SIG-M5 (cell line): ENCODE results near the gene TMEM87B.

Source experiments
- DNase-seq: peaks from one replicate; lab custom pipeline; 2025; lab: John Stamatoyannopoulos, UW

The TMEM87B gene

DNA sequence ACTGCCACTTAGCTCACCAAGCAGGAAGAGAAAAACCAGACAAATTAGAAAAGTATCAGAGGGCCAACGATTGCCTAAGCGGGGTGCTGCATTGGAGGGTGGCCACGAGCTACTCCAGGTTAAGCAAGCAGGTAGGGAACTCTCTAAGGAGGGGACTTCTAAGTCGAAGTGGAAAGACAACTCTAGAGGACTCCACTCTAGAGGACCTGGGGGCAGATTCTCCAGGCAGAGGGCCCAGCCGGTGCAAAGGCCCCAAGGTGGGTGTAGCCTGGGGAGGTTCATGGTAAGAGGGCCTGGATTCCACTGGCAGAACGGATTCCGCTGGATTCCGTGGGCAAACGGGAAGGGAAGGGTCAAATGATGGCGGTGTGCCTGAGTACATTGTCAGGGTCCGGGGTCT, 95.8 kb downstream of the TMEM87B start:
- no peak for DNase-seq

DNA sequence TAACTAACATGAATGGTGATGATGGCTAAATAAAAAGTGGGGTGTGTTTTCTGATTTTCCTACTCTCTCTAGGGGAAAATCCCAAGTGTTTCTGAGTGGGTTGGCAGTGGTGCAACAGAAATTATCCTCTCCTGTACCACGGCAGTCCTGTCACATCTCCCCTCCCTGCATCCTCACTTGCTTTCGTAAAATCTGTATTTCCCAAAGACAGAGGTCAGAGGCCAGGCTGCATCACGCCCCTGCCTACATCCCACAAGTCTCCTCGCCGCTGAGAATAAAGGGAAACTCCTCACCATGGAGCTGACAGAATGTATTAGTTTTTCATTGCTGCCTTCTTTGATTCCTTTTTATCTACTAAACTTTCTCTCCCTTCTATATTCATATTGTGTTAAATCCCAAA, 96.2 kb downstream of the TMEM87B start:
- DNase-seq: no peak

DNA sequence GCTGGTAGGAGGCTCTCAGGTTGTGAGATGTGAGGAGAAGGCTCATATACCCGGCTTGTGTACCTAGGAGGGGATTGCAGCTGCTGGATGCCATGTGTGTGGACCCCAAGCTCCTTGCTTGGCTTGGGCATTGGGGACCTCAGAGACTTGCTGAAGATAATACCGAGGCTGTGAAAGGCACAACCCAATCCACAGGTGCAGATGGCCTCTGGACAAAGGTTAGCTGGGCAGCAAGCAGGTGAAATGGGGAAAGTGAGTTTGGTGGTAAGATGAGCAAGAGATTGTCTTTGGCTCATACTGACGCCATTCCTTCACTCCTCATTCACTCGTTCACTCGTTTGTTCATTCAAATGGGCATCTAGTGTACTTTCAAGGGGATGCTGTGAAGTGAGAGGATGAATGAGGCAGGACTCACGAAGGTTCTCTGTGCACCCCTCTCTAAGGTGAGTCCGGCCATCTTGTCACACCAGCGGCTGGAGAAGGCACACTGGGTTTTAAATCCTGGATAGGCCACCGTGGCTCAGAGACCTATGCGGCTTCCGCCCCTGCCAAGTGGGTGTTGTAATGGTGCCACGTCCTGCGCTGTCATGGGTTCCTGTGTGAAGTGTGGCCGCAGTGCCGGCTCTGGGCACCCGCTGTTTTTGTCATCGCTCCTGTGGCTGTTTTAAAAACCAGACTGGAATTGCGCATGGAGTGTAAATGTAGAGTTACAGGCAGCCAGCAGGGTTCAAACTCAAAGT, 96.8 kb downstream of the TMEM87B start:
- no peak for DNase-seq

DNA sequence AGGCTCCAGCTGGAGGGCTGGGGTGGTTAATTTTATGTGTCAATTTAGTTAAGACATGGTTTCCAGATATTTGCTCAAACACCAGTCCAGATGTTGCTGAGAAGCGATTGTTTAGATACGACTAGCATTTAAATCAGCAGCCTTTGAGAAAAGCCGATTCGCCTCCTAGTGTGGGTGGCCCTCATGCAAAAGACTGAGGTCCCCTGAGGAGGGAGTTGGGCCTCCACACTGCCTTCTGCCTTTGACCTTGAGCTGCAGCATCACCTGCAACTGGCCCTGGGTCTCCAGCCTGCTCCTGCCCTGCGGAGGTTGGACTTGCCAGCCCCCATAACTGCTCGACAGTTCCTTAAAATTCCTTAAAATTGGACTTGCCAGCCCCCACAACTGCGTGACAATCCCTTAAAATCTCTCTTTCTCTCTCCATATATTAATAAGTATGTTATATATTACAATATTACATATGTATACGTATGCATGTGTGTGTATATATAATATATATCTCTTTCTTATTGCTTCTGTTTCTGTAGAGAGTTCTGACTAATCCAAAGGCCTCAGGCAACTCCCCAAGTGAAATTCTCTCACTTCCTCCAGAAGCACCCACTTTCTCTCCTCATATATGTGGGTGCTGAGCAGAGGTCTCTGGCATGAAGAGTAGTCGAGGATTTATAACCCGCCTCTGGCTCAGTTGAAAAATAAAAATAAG, 97.6 kb downstream of the TMEM87B start:
- DNase-seq: no peak

DNA sequence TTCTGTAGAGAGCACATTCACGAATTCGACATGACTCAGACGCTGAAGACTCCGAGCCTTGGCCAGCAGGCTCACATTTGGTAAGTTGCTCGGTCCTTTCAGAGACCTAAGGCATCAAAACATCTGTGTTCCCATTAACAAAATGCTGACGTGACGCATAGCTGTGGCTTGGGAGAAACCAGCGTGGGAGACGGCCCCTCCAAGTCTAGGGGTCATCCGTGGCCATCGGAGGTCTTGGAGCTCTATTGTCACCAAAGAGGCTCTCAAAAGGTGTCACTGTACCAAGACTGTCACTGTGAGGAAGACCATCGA, 98.1 kb downstream of the TMEM87B start:
- DNase-seq: no peak

DNA sequence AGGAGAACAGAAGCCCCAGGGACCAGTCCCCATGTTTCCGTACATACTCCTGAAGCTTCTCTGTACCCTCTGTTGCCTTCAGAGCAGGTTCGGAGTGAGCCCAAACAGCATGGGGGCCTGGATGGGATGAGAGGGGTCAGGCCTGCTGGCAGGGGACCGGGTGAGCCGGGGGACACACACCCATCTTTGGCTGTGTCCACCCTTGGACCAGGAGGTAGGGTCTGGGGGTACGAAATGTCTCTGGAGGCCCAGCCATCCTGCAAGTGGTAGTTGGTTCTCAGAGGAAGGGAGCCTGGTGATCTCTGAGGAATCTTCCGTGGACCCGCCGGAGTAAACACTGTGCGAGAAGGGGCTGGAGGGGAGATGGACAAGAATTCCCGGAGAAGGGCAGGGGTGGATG, 98.4 kb downstream of the TMEM87B start:
- no peak for DNase-seq

DNA sequence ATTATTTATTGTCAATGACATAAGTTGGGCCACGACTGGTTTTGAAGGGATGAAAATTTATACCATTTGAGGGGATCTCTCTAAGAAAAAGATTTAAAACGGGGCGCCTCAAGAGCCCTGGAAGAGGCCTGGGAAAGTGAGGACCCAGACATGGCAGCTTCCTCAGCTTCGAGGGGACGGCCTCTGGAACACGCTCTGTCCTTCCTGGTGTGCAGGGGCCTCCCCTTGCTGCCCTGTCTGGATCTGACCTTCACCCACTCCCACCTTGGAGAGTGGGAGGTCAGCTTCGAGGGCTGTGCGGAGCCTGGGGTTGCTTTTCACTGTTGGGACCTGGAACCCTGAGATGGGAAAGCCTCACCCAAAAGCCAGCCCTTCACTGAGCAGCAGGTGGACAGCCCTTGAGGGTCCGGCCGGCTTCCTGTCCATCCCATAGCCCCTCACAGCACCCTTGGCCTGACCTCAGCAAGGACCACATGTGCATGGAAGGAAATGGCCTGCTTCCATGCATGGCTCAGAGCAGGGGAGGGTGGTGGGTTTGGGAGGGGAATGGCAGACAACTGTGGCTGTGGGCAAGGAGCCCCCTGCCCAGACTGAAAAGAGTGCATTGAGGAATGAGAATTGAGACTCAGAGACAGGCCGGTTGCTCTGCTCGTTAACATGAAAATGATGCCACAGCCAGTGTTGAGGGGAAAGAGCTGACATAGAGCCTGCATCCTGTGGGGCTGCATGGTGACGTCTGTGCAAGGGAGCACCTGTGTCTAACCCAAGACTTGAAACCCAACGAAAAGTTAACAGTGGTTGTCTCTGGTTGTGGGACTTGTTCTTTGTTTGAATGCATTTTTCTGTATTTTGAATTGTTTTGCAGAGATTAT, 99.4 kb downstream of the TMEM87B start:
- no peak for DNase-seq

DNA sequence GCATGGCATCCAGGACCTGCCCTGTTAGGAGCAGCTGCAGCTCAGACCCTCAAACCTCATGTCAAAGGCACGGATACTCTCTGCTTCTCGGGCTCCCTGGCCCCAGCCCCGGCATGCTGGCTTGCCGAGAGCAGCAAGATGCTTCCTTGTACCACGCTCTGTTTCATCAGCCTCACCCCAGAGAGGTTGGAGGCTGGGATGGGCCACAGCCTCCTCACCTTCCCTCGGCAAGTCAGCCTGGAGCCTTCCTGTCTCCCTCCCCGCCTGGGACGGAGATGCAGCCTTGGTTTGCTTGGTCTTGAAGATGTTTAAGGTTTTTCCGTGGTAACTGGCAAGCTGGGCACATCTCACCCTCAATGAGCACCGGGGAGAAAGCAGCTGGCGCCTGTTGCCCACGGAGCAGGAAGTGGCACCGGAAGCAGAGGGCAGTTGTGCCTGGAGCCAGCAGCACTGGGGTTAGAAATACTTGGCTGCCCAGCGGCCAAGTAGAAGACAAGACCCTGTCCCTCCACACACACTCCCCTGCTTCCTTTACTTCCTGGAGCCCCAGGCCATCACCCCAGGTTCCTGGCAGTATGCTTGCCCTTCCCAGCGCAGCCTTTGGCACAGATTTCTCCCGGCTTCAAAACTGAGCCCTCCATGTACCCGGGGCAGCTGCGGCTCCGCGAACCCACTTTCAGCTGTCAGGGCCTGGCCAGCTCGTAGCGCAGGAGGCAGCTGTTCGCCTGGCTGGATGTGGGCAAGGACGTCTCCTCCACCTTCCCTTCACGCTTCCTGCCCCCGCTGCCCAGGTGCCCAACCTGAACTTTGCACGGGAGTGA, 100.5 kb downstream of the TMEM87B start:
- no peak for DNase-seq

DNA sequence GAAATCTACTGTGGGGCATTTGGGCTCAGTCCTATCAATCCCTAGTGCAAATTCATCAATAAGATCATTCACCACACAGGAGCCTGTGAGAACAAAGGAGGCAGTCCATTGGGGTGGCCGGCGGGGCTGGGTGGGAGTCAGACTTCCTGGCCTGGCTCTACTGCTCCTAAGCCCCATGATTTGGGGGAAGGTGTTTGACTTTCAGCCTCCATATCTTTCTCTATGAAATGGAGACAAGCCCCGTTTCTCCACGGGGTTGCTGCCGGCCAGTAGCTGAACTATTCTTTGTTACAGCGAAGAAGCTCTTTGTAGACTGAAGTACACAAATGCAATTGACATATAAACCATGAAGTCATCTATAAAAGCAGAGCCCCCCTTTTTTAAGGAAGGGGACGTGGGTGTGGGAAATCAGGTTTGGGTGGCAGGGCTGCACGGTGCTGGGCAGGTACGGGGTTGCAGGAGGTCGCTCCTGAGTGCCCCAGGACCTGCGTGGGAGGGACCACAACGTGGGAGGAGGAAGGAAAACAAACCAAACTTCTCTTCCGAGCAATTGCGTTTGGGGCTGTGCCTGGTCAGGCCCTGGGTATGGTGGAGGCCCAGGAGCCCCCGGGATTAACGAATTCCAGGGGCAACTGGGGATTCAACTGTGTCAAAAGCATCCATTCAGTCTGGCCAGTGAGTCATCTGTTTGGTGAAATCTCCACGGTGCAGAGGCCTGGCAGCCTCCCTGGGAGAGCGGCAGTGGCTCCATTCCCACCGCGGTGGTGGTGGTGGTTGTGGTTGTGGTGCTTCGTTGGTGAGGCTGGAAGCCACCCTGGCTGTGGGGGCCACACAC, 101.3 kb downstream of the TMEM87B start:
- no peak for DNase-seq

DNA sequence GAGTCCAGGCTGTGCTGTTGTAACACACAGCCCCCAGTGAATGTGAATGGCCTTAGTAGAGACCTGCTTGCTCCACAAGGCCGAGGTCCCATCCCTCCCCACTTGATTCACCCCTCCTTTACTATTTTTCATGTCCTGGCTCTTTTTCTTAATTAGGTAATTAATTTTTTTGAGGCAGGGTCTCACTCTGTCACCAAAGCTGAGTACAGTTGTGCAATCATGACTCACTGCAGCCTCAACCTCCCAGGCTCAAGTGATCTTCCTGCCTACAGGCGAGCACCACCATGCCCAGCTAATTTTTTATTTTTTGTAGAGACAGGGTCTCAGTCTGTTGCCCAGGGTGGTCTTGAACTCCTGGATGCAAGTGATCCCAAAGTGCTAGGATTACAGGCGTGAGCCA, 102.4 kb downstream of the TMEM87B start:
- DNase-seq: no peak

DNA sequence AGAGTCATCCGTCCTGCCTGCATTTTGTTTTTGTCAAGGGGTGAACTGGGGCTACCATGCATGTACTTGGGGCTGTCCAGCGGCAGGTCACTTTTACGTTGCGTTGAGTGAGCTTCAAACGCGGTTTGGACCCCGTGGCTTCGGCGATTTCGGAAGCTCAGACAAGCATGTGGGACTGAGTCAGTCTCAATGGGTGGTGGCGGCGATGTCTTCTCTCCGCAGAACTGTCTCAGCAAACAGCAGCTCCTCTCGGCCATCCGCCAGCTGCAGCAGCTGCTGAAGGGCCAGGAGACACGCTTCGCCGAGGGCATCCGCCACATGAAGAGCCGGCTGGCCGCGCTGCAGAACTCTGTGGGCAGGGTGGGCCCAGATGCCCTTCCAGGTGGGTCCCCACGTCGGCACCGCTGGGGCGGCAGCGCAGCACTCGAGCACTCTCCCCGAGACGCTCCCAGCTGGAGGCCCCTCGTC, 104.4 kb downstream of the TMEM87B start:
- DNase-seq: no peak

DNA sequence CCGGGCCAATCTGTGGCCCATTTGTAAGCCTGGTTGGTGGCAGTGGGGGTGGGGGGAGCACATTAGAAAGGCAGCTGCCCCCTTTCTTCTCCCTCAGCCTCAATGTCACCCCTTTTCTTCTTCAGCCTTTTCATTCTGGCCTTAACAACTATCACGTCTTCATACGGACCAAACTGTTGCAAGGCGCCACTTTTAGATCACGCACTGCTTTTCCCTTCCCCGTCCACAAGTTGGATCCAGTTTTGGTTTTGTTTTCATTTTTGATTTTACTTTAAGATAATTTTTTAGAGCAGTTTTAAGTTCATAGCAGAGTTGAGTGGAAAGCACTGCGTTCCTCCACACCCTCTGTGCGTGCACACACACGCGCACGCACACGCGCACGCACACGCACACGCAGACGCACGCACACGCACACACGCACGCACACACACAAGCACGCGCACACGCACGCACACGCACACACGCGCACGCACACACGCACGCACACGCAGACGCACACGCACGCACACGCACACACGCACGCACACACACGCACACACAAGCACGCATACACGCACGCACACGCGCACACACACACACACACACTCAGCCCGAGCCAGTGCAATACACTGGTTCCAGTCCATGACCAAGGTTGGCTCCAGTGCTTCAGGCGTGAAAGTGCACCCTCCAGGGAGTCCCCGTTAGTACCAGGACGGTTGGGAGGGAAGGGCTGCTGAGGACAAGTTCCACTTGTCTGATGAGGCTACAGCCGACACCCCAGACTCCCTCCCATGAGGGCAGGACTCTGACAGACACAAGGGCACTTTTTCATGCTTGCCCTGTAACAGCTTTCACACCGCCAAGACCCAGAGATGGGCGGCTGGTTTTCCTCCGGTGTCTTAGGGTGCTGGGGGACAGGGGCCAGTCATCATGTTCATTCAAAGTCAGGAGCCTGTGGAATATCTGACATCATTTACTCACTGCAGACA, 105.5 kb downstream of the TMEM87B start:
- no peak for DNase-seq

DNA sequence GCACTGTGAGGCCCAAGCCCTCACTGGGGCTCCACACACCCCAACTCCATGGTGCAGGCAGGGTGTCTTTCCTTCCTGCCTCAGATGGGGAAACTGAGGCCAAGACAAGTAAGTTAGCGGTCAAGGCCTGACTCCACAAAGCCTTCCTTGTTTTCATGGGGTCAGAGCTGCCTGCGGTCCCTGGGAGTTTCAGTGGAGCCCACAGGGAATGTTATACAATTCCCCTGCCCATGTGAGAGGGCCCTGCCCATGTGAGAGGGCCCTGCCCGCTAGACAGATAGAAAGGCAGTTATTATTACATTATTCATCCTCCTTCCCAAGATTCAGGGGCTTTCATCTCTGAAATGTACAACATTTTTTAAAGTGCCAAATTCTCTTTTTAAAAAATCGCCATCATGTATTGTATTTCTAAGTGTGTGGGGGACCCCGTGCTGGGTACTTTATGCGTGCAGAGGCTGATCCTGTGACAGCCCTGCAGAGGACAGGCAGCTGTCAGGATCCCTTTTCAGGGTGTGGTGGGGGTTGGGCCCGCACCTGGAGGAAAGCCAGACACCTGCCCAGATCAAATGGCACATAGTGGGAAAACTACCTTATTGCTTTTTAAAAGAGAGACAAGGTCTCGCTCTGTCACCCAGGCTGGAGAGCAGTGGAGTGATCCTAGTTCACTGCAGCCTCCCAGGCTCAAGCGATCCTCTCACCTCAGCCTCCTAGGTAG, 106.5 kb downstream of the TMEM87B start:
- DNase-seq: no peak

DNA sequence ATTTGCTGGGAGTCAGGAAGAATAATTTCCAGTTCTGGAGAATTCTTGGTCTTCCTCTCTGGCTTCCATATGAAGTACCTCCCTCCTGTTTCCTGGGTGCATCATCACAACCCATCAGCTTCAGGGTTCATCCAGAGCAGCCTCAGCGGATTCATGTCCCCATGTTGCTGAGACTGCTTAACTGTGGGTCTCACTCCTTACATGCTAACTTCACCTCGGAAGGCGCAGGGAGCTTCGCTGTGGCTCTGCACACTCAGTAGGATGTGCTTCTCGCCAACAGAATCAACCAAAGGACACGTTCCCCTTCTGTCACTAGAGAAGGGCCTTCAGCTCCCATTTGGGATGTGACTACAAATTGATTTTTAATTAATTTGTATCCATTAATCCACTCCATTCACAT, 107.3 kb downstream of the TMEM87B start:
- no peak for DNase-seq

DNA sequence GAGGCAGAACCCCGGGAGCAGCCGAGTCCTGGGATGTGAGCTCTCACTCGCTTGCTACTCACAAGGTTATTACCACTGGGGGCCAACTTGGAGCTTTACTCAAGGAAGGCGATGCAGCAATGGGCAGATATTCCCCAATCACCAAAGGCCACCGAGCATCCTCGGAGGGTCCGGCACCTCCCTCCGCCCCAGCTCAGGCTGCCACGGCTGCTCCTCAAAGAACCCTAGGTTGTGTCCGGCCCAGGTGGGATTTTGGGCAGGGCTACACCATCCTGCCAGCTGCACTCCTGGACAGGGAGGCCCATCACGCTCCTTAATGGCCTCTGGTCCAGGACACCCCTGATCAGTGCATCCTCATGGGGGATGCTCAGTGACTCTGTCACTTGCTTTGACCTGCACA, 107.9 kb downstream of the TMEM87B start:
- no peak for DNase-seq

DNA sequence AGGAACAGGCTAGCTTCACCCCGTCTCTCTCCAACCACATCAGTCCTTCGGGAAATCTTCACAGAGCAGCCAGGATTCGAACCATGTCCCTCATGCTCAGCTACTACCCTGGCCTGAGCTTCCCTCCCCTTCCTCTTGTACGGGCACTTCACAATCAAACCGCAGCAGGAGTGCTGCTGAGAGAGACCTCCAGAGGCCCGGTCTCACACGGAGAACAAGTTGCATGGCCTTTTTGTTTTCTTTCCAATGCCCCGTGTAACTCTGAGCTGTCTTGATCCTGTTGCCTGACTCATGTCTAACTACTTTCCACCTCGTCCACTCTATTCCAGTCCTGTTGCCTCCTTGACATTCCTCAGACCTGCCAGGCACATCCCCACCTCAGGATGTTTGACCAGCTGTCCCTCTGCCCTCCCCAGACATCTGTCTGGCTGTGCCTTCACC, 108.5 kb downstream of the TMEM87B start:
- DNase-seq: no peak

DNA sequence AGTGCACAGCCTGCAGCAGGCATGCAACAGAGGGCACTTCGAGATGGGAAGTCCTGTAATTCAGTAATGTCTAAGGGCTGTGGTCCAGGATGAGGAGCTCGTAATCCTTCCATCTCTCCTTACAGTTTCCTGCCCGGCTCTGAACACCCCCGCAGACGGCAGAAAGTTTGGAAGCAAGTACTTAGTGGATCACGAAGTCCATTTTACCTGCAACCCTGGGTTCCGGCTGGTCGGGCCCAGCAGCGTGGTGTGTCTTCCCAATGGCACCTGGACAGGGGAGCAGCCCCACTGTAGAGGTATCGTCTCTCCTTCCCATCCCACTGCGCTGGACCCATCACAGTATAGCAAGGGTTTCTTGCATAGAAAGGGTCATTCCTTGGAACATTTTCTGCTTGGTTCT, 109.8 kb downstream of the TMEM87B start:
- no peak for DNase-seq

DNA sequence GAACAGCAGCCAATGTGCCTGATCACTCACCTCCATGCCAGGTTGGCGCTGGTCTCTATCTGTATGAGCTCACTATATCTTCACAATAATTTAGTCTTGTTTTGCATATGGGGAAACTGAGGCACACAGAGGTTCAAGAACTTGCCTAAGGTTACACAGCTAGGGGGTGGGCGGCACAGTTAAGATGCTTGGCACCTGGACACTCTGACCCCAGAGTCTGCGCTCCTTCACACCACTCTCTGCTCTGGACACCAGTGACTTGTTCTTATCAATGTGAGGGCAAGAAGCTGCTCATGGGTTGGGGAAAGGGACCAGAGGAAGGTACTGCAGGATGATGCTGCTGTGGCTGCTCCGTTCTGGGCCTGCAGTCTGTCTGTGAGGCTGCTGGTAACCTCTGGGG, 110.2 kb downstream of the TMEM87B start:
- no peak for DNase-seq

DNA sequence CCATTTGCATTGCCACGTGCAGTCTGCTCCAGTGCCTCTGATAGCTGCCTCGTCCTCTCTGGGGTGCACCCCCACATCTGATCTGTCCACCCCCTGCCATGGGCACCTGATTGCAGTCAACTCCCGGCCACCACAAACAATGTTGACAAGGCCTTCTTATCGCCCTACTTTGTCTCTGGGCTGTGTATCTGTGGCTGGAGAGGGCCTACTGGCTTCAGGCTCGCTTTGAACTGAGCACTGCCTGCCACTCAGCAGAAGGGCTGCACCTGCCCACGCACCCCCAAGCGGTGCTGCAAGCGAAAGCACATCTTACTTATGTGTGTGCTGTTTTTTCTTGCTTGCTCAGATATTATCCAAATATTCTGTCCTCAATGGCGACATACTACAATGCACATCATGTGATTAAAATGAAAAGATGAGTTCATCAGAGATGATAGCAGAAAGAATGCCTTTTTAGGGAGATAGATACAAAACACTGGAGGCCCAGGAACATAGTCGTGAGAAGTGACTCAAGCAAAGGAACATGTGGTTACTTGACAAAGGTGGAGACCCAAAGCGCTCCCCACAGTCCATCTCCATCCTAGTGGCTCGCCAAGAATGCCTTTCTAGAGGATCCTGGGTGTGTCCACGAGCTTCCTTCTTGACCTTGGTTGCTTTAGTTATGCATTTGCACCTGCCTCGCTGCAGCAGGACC, 111.9 kb downstream of the TMEM87B start:
- no peak for DNase-seq
